NK-92 (cell line): ENCODE measurements around the gene TMEM131L.

Source experiments
- DNase-seq: peaks from one replicate; lab custom pipeline; 2025; ENCODE audit not compliant: unreplicated experiment; lab: John Stamatoyannopoulos, UW

Gene TMEM131L

GRCh38 chr4:153521478-153521877 lies 55.3 kb downstream of the TMEM131L start:
- no peak for DNase-seq

- DNase-seq, result no peak
These were observed 56.0 kb downstream of the TMEM131L start for GRCh38 chr4:153521999-153522801.

- no peak for DNase-seq
These were observed 56.6 kb downstream of the TMEM131L start for GRCh38 chr4:153522802-153523094.

- DNase-seq, result no peak
These were observed 57.1 kb downstream of the TMEM131L start for GRCh38 chr4:153523164-153523796.

GRCh38 chr4:153523941-153524386 lies 57.8 kb downstream of the TMEM131L start:
- no peak for DNase-seq

GRCh38 chr4:153524682-153525081 lies 58.5 kb downstream of the TMEM131L start:
- DNase-seq, result no peak

GRCh38 chr4:153527690-153528089 lies 61.5 kb downstream of the TMEM131L start:
- no peak for DNase-seq

GRCh38 chr4:153528705-153529485 lies 62.7 kb downstream of the TMEM131L start:
- no peak for DNase-seq

- no peak for DNase-seq
These were observed 63.5 kb downstream of the TMEM131L start for GRCh38 chr4:153529646-153530045.

GRCh38 chr4:153530284-153530999 lies 64.3 kb downstream of the TMEM131L start:
- no peak for DNase-seq

- no peak for DNase-seq
These were observed 64.8 kb downstream of the TMEM131L start for GRCh38 chr4:153531000-153531358.

GRCh38 chr4:153531976-153532626 lies 65.9 kb downstream of the TMEM131L start:
- DNase-seq, result no peak

- no peak for DNase-seq
These were observed 66.5 kb downstream of the TMEM131L start for GRCh38 chr4:153532636-153533035.

GRCh38 chr4:153533387-153533786 lies 67.2 kb downstream of the TMEM131L start:
- no peak for DNase-seq

GRCh38 chr4:153534792-153535629 lies 68.9 kb downstream of the TMEM131L start:
- DNase-seq, result no peak

- no peak for DNase-seq
These were observed 69.8 kb downstream of the TMEM131L start for GRCh38 chr4:153535772-153536513.

GRCh38 chr4:153537493-153537960 lies 71.4 kb downstream of the TMEM131L start:
- DNase-seq, result no peak

GRCh38 chr4:153538487-153539357 lies 72.6 kb downstream of the TMEM131L start:
- DNase-seq, result no peak
